ENCODE data around the gene PCSK5.
"Not testable (repeated sequence)": the region's sequence is repeated elsewhere in the genome, so short reads cannot be mapped to it uniquely, and the experiment has no call there.

The PCSK5 gene

GRCh38 chr9:75891277-75891741, 836 bp downstream of the PCSK5 start:
- peak in 1 of 2 experiments; percentile 27 for DNase-seq

- DNase-seq, result no peak
Measured at GRCh38 chr9:75891771-75892215, 1.3 kb downstream of the PCSK5 start.

GRCh38 chr9:75892216-75892911, 1.9 kb downstream of the PCSK5 start:
- DNase-seq, result no peak

GRCh38 chr9:75893106-75893505, 2.6 kb downstream of the PCSK5 start:
- no peak for DNase-seq

- DNase-seq, result no peak
Measured at GRCh38 chr9:75894566-75894965, 4.1 kb downstream of the PCSK5 start.

GRCh38 chr9:75895112-75895511, 4.6 kb downstream of the PCSK5 start:
- DNase-seq, result no peak

GRCh38 chr9:75896193-75896592, 5.7 kb downstream of the PCSK5 start:
- no peak for DNase-seq

- not testable (repeated sequence) for DNase-seq
Measured at GRCh38 chr9:75900893-75901524, 10.5 kb downstream of the PCSK5 start.

GRCh38 chr9:75903785-75904360, 13.4 kb downstream of the PCSK5 start:
- DNase-seq, result no peak

GRCh38 chr9:75904364-75904763, 13.9 kb downstream of the PCSK5 start:
- DNase-seq, result no peak

GRCh38 chr9:75906531-75906930, 16.1 kb downstream of the PCSK5 start:
- no peak for DNase-seq

- no peak for DNase-seq
Measured at GRCh38 chr9:75907329-75907728, 16.9 kb downstream of the PCSK5 start.

- no peak for DNase-seq
Measured at GRCh38 chr9:75907923-75908322, 17.4 kb downstream of the PCSK5 start.

GRCh38 chr9:75909776-75910175, 19.3 kb downstream of the PCSK5 start:
- DNase-seq, result no peak

- DNase-seq, result no peak
Measured at GRCh38 chr9:75910731-75911130, 20.3 kb downstream of the PCSK5 start.

- DNase-seq, result no peak
Measured at GRCh38 chr9:75911390-75911789, 20.9 kb downstream of the PCSK5 start.

GRCh38 chr9:75912951-75913350, 22.5 kb downstream of the PCSK5 start:
- DNase-seq, result no peak

GRCh38 chr9:75914002-75914401, 23.5 kb downstream of the PCSK5 start:
- no peak for DNase-seq

- DNase-seq, result no peak
Measured at GRCh38 chr9:75914883-75915452, 24.5 kb downstream of the PCSK5 start.

GRCh38 chr9:75918154-75918553, 27.7 kb downstream of the PCSK5 start:
- no peak for DNase-seq

GRCh38 chr9:75918909-75919308, 28.4 kb downstream of the PCSK5 start:
- no peak for DNase-seq

GRCh38 chr9:75921391-75922127, 31.1 kb downstream of the PCSK5 start:
- no peak for DNase-seq

- no peak for DNase-seq
Measured at GRCh38 chr9:75926385-75926784, 35.9 kb downstream of the PCSK5 start.
